IPS-20b (cell line): ENCODE data around the gene HDAC7.

ENCODE experiments used
- H3K27ac ChIP-seq: one replicate; pipeline ENCODE4 v1.5.1; 2013; ENCODE audit warnings: low read length
- H3K27me3 ChIP-seq: 2 replicates; pipeline ENCODE4 v1.6.1; 2013; ENCODE audit warnings: mild to moderate bottlenecking, low read length, inconsistent platforms; ENCODE audit not compliant: insufficient read depth
- H3K36me3 ChIP-seq: 2 replicates; pipeline ENCODE4 v1.6.1; 2013; ENCODE audit warnings: low read depth, mild to moderate bottlenecking, inconsistent platforms, low read length, moderate library complexity; ENCODE audit not compliant: insufficient read depth
- H3K4me1 ChIP-seq: 2 replicates; pipeline ENCODE4 v1.6.1; 2013; ENCODE audit warnings: mild to moderate bottlenecking, control low read depth, inconsistent platforms, low read length, moderate library complexity; ENCODE audit not compliant: insufficient read depth
- H3K4me3 ChIP-seq: 2 replicates; pipeline ENCODE4 v1.5.1; 2013; ENCODE audit warnings: mild to moderate bottlenecking, low read length, inconsistent platforms
- H3K9ac ChIP-seq: 2 replicates; pipeline ENCODE4 v1.6.1; 2013; ENCODE audit warnings: low read depth, mild to moderate bottlenecking, inconsistent platforms, low read length, moderate library complexity
- H3K9me3 ChIP-seq: 2 replicates; pipeline ENCODE4 v1.6.1; 2013; ENCODE audit warnings: mild to moderate bottlenecking, low read depth, low read length, inconsistent platforms; ENCODE audit not compliant: insufficient read depth

The HDAC7 gene

DNA sequence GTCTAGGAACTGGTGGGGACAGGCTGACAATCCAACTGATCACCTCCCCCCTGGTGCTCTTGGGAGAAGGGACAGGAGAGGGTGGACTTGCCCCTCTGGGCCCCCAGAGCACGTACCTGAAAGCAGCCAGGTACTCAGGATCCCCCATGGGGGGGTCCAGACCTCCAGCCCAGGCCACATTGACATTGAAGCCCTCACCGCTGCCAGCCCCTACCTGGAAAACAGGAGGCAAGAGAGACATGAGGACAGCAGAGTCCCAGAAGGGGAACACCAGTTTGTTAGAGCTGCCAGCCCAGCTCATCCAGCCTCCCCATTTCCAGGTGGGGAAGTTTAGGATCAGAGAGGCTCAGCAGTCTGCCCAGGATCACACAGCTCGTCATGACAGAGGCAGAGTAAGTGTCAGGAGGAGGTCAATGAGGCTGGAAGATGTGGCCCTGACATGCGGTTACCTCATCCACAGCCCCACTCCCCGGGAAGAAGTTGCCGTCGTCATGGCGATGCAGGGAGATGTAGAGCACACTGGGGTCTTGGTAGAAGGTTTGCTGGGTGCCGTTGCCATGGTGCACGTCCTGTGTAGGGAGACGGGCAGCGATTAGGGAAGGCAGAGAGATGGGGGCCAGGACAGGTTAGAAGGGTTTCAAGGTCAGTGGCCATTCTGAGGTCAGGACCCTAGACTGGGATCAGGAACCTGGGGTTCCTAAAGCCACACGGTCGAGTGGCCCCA is 31.9 kb downstream of the HDAC7 start:
- Histone ChIP-seq H3K4me1 (no peaks in the 10 kb centered on the region), H3K27me3 (no peaks in the 10 kb centered on the region), H3K9ac (no peak overlapping the region), H3K4me3 (no peak overlapping the region), H3K9me3 (no peaks in the 10 kb centered on the region), H3K27ac (no peak overlapping the region), H3K36me3 (peaks cover 92% of the 10 kb centered on the region)

DNA sequence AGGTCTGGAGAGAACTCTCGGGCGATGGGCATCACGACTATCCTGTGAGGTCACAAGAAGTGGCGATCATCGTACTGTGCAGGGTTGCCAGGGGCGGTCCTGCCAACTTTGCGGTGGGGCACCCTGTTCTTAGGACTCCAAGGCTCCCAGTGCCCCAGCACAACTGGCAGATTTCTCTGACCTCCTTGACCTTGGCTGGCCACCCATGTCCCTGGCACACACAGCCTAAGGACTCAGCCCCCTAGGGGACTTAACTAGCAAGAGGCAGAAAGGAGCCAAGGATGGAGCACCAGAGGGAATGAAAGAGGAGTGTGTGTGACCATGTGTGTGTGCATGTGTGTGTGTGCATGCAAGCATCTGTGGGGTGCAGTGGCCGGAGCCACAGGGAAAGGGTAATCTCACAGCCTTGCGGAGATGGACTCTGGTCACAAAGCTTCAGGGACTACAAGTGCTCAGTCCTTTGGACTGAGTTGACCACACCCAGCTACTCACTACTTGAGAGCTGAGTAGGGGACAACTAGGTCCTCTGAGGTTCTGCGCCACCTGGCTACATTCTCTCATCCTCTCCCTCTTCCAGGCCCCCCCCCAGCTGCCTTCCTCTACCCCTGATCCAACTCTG is 32.9 kb downstream of the HDAC7 start:
- Histone ChIP-seq H3K9me3 (no peaks in the 10 kb centered on the region), H3K9ac (no peak overlapping the region), H3K27ac (no peak overlapping the region), H3K27me3 (no peaks in the 10 kb centered on the region), H3K36me3 (peaks cover 86% of the 10 kb centered on the region), H3K4me1 (no peaks in the 10 kb centered on the region), H3K4me3 (no peak overlapping the region)

DNA sequence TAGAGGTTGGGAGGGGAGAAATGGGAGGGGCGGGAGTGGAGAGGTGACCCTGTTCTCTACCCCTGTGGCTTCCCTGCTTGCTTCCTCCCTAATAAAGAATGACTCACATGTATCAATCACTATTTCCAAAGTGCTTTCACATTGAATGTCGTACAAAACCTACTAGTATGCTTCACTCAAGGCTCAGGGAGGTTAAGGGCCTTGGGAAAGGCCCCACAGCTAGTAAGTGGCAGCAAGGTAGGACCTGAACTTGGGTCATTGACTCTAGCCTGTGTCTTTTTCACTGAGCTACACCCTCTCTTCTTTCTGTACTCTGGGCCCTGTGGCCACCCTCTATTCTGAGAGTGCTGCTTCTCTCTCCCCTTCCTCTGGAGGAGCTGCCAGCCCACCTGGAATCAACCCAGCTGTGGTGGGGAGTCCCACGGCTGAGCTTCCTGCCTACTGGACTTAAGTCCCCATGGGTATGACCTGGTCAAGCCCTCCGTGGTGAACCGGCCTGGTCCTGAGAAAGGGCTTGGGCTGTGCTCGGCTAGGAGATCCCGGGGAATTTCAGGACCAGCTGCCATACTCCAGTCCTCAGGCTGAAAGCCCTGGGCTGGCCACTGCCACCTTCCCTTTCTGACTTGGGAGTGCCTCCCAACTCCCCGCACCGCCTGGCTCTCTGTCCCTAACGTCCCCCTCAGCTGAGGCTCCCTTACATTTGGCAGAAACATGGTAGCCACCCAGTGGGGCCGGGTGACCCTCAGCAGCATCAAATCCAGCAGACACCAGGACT is 33.6 kb downstream of the HDAC7 start:
- no peaks in the 10 kb centered on the region for H3K9me3 ChIP-seq
- H3K4me3 ChIP-seq: no peak overlapping the region
- no peak overlapping the region for H3K9ac ChIP-seq
- no peaks in the 10 kb centered on the region for H3K27me3 ChIP-seq
- peaks cover 81% of the 10 kb centered on the region for H3K36me3 ChIP-seq
- no peaks in the 10 kb centered on the region for H3K4me1 ChIP-seq
- no peak overlapping the region for H3K27ac ChIP-seq

DNA sequence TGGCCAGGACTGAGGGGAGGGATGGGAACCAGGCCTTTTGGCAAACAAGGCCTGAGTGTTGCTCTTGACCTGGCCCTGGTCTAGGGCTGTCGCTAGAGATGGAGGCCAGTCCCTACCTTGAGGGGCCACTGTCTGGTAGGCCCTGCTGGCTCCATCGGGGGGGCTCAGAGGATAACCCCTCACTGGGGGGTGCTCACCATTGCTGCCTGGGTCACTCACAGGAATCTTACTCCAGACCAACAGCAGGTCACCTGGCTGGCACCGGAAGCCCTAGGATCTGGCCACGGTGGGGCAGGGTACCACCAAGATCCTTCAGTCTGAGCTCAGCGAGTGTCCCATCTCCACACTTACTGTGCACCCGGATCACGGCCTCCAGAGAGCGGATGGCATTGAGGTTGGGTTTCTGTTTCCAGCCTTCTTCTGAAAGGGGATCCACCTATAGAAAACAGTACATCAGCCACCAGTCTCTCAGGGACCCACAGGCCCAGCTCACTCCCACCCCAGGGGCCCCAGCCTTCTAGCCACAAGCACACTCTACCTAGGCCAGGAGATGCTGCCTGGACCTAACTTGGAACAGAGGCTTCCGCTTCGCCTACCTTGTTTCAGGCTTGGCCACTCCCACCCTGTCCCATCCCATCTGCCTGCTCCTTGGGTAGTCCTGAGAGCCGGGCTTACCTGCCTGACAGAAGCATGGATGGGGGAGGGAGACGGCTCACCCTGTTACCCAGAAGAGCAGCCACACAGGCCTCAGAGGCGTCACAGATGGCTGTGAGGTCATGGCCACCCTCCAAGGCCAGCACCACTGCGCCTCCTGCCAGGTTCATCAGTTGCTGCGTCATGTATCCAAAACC is 34.4 kb downstream of the HDAC7 start:
- H3K36me3 ChIP-seq: peaks cover 74% of the 10 kb centered on the region
- H3K9me3 ChIP-seq: no peaks in the 10 kb centered on the region

DNA sequence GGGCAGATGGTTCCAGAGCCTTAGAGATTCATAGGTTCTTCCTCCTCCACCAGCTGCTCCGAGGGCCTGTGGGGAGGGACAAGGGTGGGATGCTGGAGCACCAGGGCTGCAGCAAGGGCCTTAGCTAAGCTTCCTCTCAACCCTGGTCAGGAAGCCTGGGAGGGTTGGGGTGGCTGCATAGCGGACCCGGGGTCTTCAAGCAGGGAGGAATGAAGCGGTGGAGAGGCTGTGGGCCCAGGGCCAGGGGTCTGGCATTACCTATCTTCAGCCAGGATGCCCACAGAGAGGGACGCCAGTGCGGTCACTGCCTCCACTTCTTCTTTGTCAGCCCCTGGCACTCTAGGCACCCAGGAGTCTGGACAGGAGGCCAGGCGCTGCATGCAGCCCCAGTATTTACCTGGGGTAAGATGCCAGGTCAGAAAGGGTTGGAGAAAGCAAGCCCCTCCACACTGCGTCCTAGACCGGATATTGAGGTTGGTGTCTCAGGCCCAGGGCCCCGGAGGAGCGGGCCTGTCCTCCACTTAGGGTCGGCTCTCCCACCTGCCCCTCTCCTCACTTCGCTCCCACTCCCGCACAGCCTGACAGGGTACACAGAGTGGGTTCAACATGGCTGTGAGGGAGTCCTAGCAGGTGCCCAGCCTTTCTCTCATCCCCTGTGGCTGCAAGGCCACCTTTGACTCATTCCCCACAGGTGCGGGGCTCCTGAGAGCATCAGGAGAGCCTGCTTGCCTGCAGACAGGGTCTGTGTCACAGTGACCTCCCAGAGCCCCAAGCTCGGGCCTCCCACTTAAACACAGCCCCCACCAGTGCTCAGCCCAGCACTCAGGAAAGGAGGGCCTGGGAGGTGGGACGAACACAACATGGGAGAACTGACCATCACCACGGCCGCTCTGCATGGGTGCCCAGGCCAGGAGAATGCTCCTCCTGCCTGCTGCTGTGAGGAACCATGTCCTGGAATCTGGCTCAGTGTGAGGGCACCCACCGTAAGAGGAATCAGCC is 35.6 kb downstream of the HDAC7 start:
- Histone ChIP-seq H3K36me3 (peaks cover 64% of the 10 kb centered on the region), H3K27me3 (peaks cover 7% of the 10 kb centered on the region; the same call in 1 of the 2 replicates), H3K4me1 (peaks cover under 1% of the 10 kb centered on the region; the same call in 1 of the 2 replicates), H3K27ac (no peak overlapping the region), H3K9ac (no peak overlapping the region), H3K4me3 (no peak overlapping the region), H3K9me3 (no peaks in the 10 kb centered on the region)

More for the DNA sequence above, 34.4 kb downstream of the HDAC7 start:
- Histone ChIP-seq H3K9ac (no peak overlapping the region), H3K4me1 (no peaks in the 10 kb centered on the region), H3K27me3 (peaks cover under 1% of the 10 kb centered on the region; the same call in 1 of the 2 replicates), H3K4me3 (no peak overlapping the region), H3K27ac (no peak overlapping the region)

DNA sequence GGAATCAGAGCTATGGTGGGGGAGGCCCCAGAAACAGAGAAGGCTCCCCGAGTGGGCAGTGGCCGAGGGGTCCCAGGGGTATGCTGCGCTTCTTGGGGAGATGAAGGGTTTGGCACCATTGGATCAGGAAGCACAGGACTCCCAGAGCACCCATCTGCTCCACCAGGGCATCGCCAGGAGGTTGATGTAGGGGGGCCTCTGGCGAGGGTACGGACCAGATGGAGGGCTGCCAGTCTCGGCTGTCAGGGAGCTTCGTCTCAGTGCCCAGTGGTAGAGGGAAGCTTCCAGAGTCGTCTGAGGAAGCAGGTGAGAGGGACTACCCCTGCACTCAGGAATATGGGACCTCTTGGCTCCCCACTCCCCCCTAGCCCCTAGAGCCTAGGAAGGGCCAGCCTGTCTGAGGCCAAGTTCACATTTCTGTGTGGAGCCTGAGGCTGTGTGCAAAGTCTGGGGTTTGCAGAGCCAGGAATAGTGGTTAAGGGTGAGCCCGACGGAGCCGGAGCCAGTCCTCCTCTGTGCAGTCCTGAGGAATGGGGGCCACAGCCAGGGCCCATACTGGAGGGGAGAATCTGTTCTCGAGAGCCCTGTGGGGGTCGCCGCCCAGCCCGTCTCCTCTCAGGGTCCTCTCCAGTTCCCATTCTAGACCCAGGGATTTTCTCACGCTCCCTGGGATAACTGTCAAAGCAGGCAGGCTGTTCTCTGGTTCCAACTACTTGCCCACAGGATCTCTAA is 36.5 kb downstream of the HDAC7 start:
- H3K9me3 ChIP-seq: no peaks in the 10 kb centered on the region
- H3K27me3 ChIP-seq: peaks cover 7% of the 10 kb centered on the region; the same call in 1 of the 2 replicates
- H3K4me3 ChIP-seq: no peak overlapping the region
- peaks cover 7% of the 10 kb centered on the region; the same call in 1 of the 2 replicates for H3K4me1 ChIP-seq
- no peak overlapping the region for H3K9ac ChIP-seq
- H3K36me3 ChIP-seq: peaks cover 55% of the 10 kb centered on the region
- no peak overlapping the region for H3K27ac ChIP-seq

DNA sequence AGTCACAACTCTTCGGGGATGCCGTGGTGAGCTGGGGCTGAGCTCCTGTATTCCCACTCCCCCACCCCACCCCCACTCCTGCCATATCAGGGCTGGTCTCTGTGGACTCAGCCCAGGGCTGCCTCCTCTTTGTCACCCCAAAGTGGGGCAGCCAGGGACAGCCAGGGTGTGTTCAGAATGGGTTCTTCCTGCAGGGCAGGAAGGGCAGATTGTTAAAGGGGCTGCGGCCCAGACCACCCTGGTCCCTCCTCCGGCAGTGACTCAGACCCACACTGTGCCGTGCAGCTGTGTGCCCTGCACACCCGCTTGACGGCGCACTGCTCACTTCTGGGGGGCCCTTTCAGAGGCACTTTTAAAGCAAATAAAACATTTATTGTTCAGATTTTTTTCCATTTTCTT is 37.3 kb downstream of the HDAC7 start:
- Histone ChIP-seq H3K4me1 (peaks cover 7% of the 10 kb centered on the region; the same call in 1 of the 2 replicates), H3K4me3 (no peak overlapping the region), H3K27ac (no peak overlapping the region), H3K36me3 (peaks cover 47% of the 10 kb centered on the region), H3K27me3 (peaks cover 7% of the 10 kb centered on the region; the same call in 1 of the 2 replicates), H3K9me3 (no peaks in the 10 kb centered on the region), H3K9ac (no peak overlapping the region)

DNA sequence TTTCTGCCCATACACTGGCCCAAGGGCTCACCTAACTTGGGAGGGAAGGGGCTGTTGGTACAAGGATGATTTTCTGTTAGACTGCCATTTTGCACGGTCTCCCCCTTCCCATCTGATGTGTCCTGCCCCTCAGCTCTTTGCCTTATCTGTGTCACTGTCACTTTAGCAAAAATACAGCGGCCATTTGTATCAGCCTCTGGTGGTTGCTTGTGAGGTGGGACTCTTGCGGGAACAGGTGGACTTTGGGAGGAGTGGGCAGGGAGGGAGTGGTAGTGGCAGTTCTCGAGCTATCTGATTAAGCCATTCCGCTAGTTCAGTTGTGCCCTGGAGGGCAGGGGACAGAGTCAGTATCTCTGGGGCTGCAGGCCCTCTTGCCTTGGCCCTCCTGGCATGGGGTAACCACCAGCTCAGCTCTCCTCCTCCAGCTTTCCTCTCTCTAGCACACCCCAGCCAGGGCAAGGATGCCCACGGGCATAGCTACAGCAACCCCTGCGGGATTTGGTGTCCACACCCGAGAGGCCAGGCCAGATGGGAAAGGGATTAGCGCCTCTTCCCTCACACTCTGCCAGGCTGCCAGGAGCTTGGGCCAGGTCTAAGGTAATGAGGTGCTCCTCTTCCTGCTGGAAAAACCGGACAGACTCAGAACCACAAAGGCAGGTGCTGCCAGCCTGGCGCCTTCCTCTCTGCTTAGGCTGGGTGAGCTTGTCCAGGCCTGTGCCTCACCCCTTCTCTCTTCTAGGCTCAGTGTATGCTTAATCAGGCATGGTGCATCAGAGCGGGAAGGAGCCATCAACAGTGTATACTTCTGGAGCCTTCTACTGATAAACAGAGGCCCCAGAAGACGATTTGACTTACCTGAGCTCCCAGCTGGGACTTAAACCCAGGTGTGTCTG is 38.0 kb downstream of the HDAC7 start:
- no peaks in the 10 kb centered on the region for H3K9me3 ChIP-seq
- H3K4me3 ChIP-seq: no peak overlapping the region
- peaks cover 7% of the 10 kb centered on the region; the same call in 1 of the 2 replicates for H3K27me3 ChIP-seq
- no peak overlapping the region for H3K27ac ChIP-seq
- no peak overlapping the region for H3K9ac ChIP-seq
- peaks cover 40% of the 10 kb centered on the region for H3K36me3 ChIP-seq
- H3K4me1 ChIP-seq: peaks cover 7% of the 10 kb centered on the region; the same call in 1 of the 2 replicates

DNA sequence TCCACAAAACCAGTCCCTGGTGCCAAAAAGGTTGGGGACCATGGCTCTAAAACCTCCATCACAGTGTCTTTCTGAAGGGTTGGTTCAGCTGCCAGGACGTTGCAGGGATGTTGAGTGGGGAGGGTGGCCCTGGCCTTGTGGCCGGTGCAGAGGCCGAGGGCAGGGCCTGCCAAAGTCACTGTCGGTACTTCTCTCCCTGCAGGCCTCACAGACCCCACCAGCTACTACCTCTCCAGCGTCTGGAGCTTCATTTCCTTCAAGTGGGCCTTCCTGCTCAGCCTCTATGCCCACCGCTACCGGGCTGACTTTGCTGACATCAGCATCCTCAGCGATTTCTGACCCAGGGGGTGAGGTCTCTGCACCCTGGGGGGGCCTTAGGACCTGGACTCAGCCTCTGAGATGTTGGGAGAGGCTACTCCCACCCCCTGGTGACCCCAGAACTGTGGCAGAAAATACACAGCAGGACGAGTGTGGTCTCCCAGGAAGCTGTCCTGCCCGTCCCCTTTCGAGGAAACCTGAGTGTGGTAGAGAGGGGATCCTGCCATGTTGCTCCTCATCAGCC is 39.7 kb downstream of the HDAC7 start:
- peaks cover 10% of the 10 kb centered on the region; the same call in 1 of the 2 replicates for H3K27me3 ChIP-seq
- peak overlapping the region; percentile 45; the same call in 1 of the 2 replicates for H3K4me3 ChIP-seq
- H3K27ac ChIP-seq: no peak overlapping the region
- peaks cover 7% of the 10 kb centered on the region; the same call in 1 of the 2 replicates for H3K4me1 ChIP-seq
- peaks cover 23% of the 10 kb centered on the region for H3K36me3 ChIP-seq
- H3K9me3 ChIP-seq: no peaks in the 10 kb centered on the region
- H3K9ac ChIP-seq: no peak overlapping the region
